ENCODE measurements around the gene IL9. TPM values are rescaled to one million over a fixed set of nuclear protein-coding genes. Genes with fewer than 3 reads are reported as not detected.

The IL9 gene
- total and polyA plus RNA-seq, 2 of the 4 experiments (the other 2 are of a cell fraction): not detected

GRCh38 chr5:135920199-135920598, 24.6 kb upstream of the IL9 start:
- no peak overlapping the region for H2BK5ac ChIP-seq (ENCODE audit: low read depth, low read length, poor library complexity, severe bottlenecking)
- H3K36me3 ChIP-seq (ENCODE audit: control insufficient read depth, insufficient read depth, low read length): no peaks in the 10 kb centered on the region
- no peaks in the 10 kb centered on the region for H4K20me1 ChIP-seq (ENCODE audit: insufficient read depth, low read length)
- H3K4me1 ChIP-seq (ENCODE audit: control insufficient read depth, insufficient read depth, low read length): no peaks in the 10 kb centered on the region
- no peak overlapping the region for H2BK20ac ChIP-seq (ENCODE audit: low read depth, low read length)
- H3K79me1 ChIP-seq (ENCODE audit: low read depth in 1 of 2, low read length in 2 of 2): no peaks in the 10 kb centered on the region
- ChIA-PET CTCF (no interaction called here), POLR2A (ENCODE audit: unreplicated experiment) (no interaction called here)
- no peak overlapping the region for H3K9ac ChIP-seq (ENCODE audit: low read depth, low read length)
- in situ Hi-C loops (cut with MboI; ENCODE audit: low sequenced_read_pairs) (no loop called here), intact Hi-C loops (cut with micrococcal nuclease) (no loop called here), dilution Hi-C loops (cut with HindIII; ENCODE audit: low sequenced_read_pairs, unreplicated experiment) (no loop called here)
- no CpG with 5 or more reads among the region's 3 CpGs for WGBS, 2 experiments (ENCODE audit: extremely low coverage in 2 of 2, insufficient read length in 1 of 2)
- peaks cover 17% of the 10 kb centered on the region for H3K27me3 ChIP-seq (ENCODE audit: control insufficient read depth, insufficient read depth, low read length)
- H3K56ac ChIP-seq (ENCODE audit: extremely low read depth, insufficient read depth, low read length): no peak overlapping the region
- DNase-seq (no peak), ATAC-seq (ENCODE audit: low read depth) (no peak)
- H3K27ac ChIP-seq (ENCODE audit: insufficient read depth, low read length): no peak overlapping the region
- H2AFZ ChIP-seq (replicated peaks; ENCODE audit: low read length, poor library complexity): no peak overlapping the region
- H3K18ac ChIP-seq (ENCODE audit: low read depth, low read length): no peak overlapping the region
- H2BK120ac ChIP-seq (ENCODE audit: low read depth, low read length): no peak overlapping the region
- no TSS peak for BruUV-seq (replicated peaks)
- H3K4me3 ChIP-seq (ENCODE audit: insufficient read depth, low read depth, low read length): no peak overlapping the region
- H4K8ac ChIP-seq (ENCODE audit: low read depth in 2 of 2, low read length in 2 of 2): no peak overlapping the region
- H3K4me2 ChIP-seq (ENCODE audit: low read depth, low read length): no peak overlapping the region
- no peak overlapping the region for H4K91ac ChIP-seq (ENCODE audit: insufficient read depth, low read depth, low read length)
- no peak for TF ChIP-seq FOS (IDR thresholded peaks at IDR 0.05; ENCODE audit: low read depth, low read length)
- no peak for TF ChIP-seq RCOR1 (IDR thresholded peaks at IDR 0.05; ENCODE audit: insufficient replicate concordance, low read length)
- TF ChIP-seq RFX5 (IDR thresholded peaks at IDR 0.05; ENCODE audit: low read depth, low read length): no peak
- TF ChIP-seq, protein P1, sequence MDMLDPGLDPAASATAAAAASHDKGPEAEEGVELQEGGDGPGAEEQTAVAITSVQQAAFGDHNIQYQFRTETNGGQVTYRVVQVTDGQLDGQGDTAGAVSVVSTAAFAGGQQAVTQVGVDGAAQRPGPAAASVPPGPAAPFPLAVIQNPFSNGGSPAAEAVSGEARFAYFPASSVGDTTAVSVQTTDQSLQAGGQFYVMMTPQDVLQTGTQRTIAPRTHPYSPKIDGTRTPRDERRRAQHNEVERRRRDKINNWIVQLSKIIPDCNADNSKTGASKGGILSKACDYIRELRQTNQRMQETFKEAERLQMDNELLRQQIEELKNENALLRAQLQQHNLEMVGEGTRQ (IDR thresholded peaks at IDR 0.05; ENCODE audit: low read depth, low read length): no peak
- TF ChIP-seq CTCF (conservative IDR thresholded peaks at IDR 0.05; ENCODE audit: low read depth, low read length): no peak
- no peak for TF ChIP-seq NFE2L2 (IDR thresholded peaks at IDR 0.05; ENCODE audit: low read depth, low read length)
- TF ChIP-seq CEBPB (IDR thresholded peaks at IDR 0.05; ENCODE audit: low read depth, low read length): no peak
- no peak for TF ChIP-seq CHD1 (IDR thresholded peaks at IDR 0.05; ENCODE audit: low read depth, low read length)
- no peak for TF ChIP-seq RAD21 (IDR thresholded peaks at IDR 0.05; ENCODE audit: low read length)
- no peak for TF ChIP-seq POLR2A (IDR thresholded peaks at IDR 0.05; ENCODE audit: low read depth, low read length)
- no peak for TF ChIP-seq MXI1 (IDR thresholded peaks at IDR 0.05; ENCODE audit: borderline replicate concordance, low read depth, low read length)
- no peak for TF ChIP-seq BHLHE40 (IDR thresholded peaks at IDR 0.05; ENCODE audit: low read depth, low read length)
- TF ChIP-seq MAZ (IDR thresholded peaks at IDR 0.05; ENCODE audit: borderline replicate concordance, low read depth, low read length): no peak
- TF ChIP-seq, protein P2, sequence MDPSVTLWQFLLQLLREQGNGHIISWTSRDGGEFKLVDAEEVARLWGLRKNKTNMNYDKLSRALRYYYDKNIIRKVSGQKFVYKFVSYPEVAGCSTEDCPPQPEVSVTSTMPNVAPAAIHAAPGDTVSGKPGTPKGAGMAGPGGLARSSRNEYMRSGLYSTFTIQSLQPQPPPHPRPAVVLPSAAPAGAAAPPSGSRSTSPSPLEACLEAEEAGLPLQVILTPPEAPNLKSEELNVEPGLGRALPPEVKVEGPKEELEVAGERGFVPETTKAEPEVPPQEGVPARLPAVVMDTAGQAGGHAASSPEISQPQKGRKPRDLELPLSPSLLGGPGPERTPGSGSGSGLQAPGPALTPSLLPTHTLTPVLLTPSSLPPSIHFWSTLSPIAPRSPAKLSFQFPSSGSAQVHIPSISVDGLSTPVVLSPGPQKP (IDR thresholded peaks at IDR 0.05; ENCODE audit: borderline replicate concordance, low read depth, low read length): no peak
- TF ChIP-seq MAFK (IDR thresholded peaks at IDR 0.05; ENCODE audit: low read depth, low read length): no peak
- TF ChIP-seq SMC3 (IDR thresholded peaks at IDR 0.05; ENCODE audit: low read depth, low read length): no peak
- no peak overlapping the region for H2BK15ac ChIP-seq (ENCODE audit: low read depth, low read length)
- no peak overlapping the region for H3K14ac ChIP-seq (replicated peaks; ENCODE audit: low read depth, low read length)
- no peaks in the 10 kb centered on the region for H3K9me3 ChIP-seq (ENCODE audit: control insufficient read depth, insufficient read depth, low read length)
- no peak overlapping the region for H3K23ac ChIP-seq (ENCODE audit: low read depth, low read length)
- no peak overlapping the region for H2AK9ac ChIP-seq (replicated peaks; ENCODE audit: low read depth, low read length, poor library complexity)
- no peak overlapping the region for H2AK5ac ChIP-seq (ENCODE audit: low read depth, low read length)
- H3K4ac ChIP-seq (ENCODE audit: low read depth, low read length): no peak overlapping the region
- no peak overlapping the region for H4K5ac ChIP-seq (ENCODE audit: low read depth, low read length)
- no peaks in the 10 kb centered on the region for H3K9me1 ChIP-seq (ENCODE audit: insufficient read depth, low read length)

Measured in IMR-90 (cell line).